ENCODE measurements around the gene SIK2.

Gene SIK2

DNA sequence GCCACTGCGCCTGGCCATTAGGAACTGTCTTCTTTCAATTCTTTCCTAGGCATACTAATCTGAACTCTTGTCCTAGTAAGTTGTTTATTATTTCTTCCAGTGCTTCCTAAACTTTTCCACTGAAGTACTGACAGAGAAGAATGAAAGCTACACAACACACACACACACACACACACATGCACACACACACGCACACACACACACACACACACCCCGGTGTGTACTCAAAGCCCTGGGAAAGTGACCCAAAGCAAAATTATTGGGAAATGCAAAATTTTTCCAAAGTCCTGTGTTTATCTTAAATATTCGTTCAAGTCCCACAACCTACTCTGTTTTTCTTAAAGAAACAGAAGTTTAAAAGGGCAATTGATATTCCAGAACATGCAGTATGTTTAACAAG, 19.4 kb upstream of the SIK2 start:
- DNase-seq, result no peak

DNA sequence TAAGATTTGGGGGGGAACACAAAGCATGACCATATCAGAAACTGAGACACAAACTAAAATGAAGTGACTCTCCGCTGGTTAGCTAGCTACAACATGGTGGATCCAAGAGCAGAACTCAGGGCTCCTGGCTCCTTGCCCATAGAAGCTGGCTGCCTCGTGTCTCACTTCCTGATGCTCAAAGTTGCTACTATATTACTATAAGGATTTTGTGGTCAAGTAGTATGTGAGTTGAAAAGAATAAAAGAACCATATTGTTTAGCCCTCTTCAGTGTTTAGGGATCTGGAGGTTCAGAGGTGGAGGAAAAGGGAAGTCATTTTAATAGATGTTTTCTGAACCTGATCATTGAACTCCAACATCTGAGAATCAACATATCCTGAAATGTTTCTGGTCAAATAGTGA, 16.9 kb upstream of the SIK2 start:
- DNase-seq, result no peak

DNA sequence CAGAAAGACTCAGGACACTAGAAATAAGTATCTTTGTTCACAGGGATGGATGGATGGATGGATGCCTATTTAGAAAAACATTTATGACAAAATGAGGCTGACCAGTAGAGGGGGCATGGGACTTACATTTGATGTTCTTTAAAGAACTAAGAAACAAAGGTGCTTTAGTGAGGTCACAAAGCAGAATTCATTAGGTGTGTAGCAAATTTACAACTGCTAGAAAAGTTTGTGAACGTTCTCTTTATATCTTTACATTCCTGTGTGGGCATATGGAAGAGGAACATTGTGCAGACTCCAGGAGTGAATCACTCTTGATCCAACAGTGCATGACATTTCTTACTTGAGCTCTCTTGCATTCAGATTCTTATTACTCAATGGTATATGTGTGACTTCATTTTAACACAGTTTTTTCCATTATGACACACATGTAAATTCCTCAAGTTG, 15.8 kb upstream of the SIK2 start:
- DNase-seq, result peak; percentile 42

DNA sequence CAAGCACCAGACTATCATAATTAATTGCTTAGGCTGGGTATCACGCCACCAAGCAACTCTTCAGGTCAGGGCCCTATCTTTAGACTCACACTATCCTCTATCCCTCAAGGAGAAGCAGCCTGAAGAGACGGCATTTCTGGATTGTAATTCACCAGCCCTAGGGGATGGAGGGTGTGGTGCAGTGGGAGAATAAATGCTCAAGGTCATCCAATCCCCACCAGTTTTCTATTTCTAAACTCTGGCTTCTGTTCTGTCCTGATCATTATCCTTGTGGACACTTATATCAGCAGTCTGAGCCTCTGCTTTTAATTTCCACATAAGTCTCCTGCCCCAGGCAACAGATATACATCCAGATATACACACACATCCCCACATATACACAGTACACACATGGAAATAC, 13.1 kb upstream of the SIK2 start:
- DNase-seq, result no peak

DNA sequence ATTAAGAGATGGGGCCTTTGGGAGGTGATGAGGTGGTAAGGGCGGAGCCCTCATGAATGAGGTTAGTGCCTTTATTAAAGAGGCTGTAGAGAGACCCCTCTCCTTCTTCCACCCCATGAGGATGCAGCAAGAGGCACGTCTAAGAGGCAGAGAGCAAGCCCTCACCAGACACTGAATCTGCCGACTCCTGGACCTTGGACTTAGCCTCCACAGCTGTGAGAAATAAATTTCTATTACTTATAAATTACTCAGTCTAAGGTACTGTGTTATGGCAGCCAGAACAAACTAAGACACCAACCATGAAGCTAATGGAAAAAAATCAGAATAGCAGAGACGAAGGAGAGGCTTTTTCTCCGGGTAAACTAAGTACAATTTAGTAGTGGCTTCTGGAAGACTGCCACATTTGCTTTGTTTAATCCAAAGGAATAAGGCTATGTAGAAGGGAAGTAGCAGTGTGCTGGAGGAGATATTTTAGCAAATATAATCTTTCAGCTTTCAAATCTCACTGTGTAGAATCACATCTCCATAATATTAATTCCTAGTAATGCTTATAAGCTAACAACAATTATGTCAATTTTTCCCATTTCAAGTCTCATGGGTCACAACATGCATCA, 12.3 kb upstream of the SIK2 start:
- DNase-seq, result no peak

DNA sequence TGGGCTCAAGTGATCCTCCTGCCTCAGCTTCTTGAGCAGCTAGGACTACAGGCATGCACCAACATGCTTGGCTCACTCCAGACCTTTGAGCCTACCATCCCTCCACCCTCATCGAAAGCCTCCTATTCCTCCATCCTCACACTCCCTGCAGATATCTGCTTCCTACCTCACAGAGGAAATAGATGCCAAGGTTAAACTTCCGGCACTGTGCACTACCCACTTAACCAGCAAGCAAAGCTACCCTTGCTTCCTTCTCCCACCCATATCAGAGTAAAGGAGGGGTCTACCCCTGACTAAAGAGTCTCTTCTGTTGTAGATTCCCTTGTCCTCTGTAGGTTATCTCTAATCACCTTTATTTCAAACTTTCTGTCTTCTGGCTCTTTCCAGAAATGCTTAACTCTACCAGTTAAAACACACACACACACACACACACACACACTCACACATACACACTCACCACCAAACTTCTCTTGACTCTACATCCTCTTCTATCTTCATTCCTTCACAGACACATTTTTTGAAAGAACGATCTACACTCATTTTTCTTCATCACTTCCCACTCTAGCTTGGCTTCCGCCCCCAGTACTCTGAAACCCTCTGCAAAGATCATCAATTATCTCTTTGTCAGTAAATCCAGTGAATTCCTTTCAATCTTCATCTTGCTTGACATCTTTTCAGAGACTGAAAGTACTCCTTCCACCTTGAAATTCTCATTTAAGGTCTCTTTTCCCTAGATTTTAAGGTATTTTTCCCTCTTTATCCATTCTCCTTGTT, 10.9 kb upstream of the SIK2 start:
- DNase-seq, result no peak

DNA sequence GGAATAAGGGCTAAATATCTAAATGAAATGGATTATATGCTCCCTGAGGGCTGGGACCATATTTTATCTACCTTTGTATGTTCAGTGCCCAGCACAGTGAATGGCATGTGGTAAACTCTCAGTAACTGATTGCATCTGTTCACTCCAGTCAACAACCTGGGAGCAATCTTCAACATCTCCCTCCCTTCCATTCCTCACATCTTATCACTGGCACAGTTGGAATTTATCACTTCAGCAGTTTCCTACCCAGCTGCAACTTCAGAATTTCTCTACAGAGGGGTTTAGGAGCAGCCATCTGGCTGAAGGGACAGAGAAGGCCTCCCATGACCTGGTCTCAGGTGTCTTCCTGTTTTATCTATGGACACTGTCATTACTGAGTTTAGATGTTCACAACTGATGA, 9.8 kb upstream of the SIK2 start:
- DNase-seq, result no peak

DNA sequence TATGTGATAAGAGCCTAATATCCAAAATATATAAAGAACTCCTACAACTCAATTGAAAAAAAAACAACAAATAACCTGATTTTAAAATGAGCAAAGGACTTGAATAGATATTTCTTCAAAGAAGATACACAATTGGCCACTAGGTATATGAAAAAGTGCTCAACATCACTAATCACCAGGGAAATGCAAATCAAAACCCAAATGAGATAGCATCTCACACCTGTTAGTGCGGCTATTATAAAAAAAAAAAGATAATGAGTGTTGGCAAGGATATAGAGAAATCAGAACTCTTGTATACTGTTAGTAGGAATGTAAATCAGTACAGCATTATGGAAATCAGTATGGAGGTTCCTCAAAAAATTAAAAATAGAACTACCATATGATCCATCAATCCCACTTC, 5.9 kb upstream of the SIK2 start:
- DNase-seq, result no peak

DNA sequence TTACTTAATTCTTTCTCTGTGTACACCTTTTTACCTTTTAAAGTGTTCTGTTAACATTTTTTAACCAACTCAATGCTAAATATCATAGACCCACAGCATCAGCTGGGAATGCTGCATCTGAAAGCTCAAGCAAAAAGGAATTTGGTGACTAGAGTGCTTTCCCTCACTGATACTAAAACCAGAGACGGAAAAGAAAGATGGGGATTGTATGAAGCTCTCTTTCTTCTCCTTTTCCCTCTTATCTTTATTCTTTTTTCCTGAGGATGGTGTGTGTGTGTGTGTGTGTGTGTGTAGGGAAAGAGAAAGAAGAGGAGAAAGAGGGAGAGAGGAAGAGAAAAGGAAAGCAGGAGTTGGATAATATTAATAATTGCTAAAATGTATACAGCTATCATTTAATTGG, 4.1 kb upstream of the SIK2 start:
- DNase-seq, result no peak

DNA sequence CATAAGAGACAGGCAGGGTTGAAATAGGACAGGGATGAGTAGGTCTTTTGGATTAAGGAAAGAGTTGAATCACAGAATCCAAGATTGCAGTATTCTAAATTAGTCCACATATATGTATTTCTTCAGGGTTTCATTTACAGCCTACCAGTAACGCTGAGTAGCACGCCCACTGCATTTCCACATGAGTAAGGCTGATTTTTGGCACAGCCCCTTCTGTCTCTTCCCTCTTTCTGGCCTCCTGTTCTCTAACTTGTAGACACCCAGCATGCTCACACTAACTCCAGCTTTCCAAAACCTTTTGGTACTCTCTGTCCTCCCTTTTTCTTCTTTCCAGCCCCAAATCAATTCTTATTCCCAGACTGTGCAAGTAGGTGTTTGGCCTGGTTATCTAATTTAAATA, 3.7 kb upstream of the SIK2 start:
- DNase-seq, result no peak

DNA sequence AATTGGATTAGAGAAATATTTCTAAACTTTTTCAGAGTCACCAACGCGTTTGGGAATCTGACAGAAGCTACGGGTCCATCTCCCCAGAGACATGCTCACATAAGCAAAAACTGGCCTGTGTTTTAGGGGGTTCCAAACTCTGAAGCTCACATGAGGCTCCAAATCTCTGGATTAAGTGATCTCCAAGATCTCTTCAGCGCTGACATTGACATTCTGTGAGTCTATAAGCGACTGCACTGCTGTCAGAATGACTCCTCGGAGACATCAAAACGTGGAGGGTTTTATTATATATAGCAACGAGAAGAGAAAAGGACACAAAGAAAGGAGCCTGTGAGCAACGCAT, 642 bp upstream of the SIK2 start:
- no peak for DNase-seq

DNA sequence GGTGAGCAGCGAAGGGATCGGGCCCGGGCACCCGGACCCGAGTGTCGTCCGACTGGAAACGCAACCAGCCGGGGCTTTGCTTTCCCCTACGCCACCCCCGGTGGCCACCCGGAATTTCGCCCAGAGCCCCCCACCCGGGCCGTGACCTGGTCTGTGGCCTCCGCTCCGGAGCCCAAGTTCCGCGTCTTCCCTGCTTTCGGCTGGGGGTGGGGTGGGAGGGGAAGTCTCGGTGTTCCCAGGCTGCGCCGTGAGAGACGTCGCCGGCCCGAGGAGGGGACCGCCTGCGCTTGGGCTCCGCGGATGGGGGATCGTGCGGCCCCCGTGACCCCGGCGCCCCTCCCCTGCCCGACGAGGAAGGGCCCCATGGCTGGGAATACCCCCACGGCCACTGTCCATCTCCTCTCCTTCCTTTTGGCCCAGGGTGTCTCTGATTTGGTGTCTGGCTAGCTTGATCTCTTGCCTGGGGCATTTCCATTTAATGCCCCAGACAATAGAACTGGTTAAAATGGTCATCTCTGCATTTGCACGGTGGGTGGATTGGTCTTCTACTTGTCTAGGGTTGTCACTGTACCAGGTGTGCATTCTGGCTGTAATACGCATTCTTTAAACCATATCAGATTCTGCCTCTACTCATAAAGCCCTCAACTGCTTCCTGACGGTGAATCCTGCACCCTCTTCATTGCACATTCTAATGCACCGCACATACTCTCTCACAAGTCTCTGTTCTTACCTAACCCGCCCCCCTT, 789 bp downstream of the SIK2 start:
- DNase-seq, result no peak

DNA sequence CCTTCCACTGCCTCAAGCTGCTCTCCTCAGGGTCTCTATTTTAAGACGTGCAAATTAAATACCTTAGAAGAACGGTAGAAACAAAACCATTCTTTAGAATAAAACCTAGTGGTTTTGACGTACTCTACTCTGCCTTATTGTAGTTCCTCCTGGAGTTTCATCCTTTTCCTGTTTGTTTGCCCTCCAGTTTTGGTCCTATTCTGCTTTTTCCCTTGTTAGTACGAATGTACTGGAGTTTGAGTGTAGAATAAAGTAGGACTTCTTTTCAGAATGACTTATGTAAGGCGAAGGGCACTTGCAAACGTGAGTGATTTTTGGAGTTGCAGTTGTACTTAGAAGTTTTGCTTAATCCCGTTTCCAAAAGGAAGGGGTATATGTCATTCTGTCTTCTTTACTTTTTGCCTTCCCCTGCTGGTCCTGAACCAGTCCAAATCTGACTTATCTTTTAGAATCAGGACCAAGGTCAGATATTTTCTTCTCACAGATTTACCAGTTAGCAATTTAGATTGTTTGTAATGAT, 1.4 kb downstream of the SIK2 start:
- no peak for DNase-seq

DNA sequence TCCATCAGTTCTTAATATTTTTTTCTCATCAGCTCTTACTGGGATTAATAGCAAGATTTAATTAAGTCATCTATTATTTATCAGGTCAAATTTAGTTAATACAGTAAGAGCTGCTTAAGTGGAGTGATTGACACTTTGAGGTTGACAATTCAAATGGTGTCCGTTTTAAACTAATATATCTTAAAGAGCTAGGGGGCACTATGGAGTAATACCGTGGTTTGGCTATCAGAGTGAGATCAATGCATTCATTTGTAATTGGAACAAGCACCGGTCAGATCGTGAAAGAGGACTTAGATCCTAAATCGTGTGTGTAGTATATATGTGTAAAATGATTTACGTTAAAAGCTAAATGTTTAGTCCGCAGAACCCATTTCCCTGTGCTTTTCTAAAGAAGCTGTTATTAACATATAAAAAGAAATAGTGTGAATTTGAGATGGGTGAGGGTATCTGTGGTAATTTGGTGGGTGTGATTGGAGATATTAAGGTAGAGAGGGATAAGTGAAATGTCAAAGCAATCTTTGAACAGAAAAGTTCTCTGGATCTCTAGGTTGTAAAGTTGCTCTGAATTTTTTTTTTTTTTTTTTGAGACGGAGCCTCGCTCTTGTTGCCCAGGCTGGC, 2.3 kb downstream of the SIK2 start:
- DNase-seq, result no peak

DNA sequence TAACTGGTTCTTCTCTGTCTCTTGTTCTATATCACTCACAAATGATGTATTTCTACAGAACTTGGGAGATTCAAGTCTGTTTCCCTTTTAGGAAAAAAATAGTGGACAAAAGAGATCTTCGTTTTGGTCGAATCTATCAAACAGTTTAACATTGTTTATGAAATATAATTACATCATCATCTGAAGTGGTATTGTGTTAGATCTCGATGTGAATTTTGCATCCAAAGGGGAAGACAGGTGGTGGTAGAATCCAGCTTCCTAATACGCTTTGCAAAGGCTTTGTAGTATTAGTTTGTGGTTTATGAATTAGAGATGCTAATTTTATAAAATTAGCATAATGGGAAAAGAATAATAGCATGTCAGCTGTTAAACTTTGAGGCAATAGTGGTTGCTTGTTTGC, 3.4 kb downstream of the SIK2 start:
- DNase-seq, result no peak

DNA sequence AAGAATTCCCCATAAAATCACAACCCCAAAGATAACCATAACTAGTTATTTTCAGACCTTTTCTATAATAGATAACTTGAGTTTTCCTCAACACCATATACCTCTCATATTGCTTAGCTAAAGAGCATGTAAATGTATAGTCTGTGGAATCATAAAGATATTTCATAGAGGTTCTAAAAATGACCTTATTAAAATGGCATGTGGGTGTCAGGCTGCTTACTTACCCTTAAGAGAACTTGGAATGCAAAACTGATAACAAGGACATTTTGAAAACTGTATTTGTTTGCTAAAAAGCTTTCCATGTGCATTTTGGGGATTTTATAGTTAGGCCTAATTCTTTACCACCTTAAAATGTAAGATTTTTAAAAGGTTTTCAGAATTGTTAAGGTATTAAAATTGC, 4.7 kb downstream of the SIK2 start:
- no peak for DNase-seq

DNA sequence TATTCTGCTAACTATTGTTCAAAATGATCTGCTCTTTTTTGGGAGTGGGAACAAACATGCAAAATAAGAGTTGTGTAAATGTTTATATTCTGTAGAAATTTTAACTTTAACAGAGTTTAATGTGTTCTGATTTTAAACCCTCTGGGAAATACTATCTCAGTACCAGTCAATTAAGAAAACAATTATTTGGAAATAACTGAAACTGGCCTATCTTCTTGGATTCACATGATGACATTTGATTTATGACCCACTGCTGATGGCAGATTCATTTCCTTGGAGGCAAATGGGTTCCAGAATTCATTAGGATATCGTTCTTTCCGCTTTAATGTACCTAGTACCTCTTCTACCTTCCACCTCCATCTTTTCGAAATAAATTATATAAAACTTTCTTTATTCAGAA, 5.5 kb downstream of the SIK2 start:
- DNase-seq, result no peak

DNA sequence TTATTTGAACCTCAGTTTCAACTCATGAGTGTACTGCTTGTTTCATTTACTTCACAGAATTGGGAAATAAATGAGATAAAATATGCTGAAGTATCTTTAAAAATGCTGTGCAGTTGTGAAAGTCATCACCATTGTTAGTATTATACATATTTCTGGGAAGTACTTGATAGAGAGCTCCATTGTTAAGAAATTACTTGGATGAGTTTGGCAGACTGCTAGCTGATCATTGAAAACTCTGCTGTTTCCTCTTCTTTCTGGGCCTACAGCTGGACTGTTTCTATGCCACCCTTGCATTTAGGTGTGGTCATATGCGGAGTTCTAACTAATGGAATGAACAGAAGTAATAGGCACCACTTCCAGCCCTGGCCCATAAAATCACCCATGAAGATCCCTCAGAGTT, 10.0 kb downstream of the SIK2 start:
- DNase-seq, result no peak

DNA sequence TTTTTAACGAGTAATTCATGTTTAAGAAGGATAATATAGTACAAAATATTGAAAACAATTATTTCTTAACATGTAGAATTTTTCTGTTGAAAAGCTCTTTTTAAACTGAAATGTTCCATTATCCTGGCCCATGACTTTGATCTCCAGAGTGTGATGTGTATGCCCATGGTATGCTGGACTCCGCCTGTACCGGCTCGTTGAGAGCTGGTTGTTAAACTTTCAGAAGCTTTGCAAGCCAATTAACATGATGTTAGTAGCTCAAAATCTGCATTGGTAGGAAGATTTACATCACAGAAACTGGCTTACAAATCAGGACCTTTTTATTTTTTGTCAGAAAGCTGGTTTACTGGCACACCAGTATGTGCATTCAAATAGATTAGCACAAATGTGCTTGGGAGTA, 15.0 kb downstream of the SIK2 start:
- DNase-seq, result no peak

DNA sequence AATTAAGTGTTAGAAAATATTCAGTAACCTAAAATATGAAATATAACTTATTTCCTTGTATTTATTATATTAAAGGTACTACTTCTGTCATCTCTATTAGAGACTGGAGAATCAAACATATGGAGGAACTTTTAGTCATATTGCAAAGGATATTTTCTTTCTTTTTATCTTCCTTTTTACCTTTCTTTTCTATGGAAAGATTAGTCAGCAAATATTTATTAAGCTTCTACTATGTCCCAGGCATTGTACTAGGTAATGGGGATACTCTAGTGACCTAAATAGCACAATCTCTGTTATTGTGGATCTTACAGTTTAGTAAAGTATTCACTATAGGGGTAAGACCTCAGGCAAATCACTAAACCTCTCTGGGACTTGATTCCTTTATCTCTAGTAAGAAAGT, 18.3 kb downstream of the SIK2 start:
- no peak for DNase-seq

DNA sequence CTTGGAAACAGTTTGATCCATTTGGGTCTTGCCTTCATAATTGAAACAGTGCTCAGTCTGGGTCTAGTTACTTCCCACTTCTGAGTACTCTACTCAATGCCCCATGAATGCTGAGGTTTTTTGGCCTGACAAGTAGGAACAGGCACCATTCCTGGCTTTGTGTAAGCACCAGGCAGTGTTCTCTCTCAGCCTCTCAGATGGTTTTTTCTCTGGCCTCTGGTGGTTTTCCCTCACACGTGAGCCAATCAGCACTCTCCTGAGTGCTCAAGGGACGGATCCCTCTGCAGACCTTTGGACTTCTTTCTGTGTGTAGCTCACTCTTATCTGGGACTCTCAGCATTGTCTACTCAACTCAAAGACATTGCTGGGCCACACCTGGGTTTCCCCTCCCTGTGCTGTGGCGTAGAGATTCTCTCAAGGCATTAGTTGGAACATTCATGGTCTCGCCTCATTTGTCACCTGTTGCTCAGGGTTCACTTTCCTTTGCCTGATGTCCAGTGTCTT, 21.3 kb downstream of the SIK2 start:
- DNase-seq, result no peak

DNA sequence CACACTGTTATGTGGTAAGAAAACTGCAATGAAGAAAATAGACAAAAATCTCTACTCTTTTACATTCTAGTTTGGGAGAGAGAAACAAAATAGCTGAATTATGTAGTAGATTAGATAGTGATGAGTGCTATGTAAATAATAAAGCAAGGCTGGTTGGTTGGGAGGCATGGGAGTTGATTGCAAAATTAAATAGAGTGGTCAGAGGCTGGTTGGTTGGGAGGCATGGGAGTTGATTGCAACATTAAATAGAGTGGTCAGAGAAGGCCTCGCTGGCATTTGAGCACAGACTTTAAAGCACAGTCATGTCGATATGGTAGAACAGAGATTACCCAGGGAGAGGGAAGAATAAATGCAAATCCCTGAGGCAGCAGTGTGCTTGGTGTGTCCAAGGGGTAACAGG, 22.4 kb downstream of the SIK2 start:
- DNase-seq, result no peak

DNA sequence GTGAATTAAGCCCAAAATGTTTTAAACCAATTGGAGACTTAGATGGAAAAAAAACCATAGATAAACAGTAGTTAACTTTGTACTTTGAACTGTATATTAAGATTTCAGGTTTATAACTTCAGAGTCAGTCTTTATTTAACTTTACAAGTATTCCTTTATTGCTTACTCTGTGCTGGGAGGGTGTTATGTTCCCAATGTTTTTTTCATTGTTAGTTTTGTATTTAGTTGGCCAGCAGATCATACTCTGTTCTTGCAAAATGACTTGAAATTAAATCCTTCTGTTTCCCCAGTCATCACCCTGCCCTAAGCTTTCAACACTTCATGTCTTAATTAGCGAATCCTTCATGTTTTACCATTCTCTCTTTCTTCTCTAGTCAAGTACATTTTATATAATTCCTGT, 25.3 kb downstream of the SIK2 start:
- no peak for DNase-seq

DNA sequence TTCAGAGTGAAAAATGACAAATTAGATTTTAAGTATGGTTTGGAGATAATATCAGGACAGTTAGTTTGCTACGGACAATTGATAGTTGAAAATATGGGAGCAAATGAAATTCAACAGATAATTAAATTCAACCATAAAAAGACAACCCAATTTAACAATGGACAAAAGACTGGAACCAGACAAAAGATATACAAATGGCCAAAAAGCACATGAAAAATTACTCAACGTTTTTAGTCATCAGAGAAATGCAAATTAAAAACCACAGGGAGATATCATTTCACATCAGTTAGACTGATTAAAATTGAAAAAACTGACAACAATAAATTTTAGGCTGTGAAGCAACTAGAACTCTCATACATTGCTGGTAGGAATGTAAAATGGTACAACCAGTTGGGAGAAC, 27.2 kb downstream of the SIK2 start:
- DNase-seq, result no peak

Data from activated CD4-positive, alpha-beta T cell treated with anti-CD3 and anti-CD28 coated beads for 48 hours (primary cell).